HTERT RPE-1 (cell line): ENCODE measurements around the gene TMEM132D.

ENCODE experiments used
- in situ Hi-C: fragments of 300-500 bp; cut with MboI; formaldehyde crosslinking; loops from 4 replicates; pipeline ENCODE4 v1.14.3; 2020; ENCODE audit warnings: low sequenced_read_pairs

TMEM132D gene

GRCh38 chr12:129379076-129379804 is 524.6 kb downstream of the TMEM132D start:
- in situ Hi-C loops, result no loop called here

DNA sequence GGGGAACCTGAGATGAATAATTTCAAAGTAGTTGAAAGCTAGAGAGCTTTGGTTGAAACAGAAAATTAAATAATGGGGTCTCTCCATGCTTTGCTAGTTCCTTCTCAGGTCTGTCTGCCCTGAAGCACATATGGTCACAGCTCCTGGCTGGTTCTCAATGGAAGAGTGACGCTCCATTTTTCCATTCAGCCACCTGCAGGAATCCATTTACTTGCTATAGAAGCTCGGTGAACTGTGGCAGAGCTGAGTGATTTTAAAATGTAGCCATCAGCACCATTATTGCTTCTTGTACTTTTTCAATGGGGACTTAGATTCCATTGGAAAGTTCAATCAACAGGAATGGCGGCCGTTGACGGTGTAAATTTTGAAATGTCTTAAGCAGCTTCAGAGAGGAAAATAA is 525.3 kb downstream of the TMEM132D start:
- in situ Hi-C loops, result no loop called here

DNA sequence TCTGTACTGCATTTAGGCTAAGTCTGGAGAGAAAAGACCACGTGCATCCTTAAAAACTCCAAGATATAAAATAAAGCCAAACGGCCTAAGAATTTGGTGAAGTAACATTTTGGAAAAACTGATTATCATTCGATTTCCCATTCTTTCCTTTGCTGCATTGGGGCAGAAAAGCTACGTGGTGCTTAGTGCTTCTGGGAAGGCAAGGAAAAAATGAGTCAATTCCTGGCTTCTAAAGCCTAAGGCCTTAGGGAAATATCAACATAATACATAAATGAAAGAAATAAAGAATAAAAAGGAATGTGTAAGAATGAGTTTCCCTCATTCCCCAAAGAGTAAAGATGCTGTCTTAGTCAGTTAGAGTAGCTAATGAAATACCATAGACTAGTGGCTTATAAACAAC is 530.1 kb downstream of the TMEM132D start:
- in situ Hi-C loops, result no loop called here

DNA sequence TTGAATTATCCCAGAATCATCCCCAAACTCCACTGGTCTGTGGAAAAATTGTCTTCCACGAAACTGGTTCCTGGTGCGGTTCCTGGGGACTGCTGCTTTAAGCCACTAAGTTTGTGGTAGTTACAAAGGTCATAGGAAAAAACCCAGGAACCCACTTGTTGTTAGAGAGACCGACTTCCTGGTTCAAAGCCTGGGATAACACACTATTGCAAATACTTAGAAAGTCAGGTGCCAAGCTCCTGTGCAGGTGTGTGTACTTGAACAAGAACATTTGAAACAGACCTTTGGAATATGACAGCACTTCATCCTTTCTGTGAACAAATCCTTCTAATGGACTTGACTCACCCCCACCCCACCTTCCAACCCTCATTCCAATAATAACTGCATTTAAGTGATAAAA is 530.9 kb downstream of the TMEM132D start:
- in situ Hi-C loops, result no loop called here

GRCh38 chr12:129372348-129372747 is 531.5 kb downstream of the TMEM132D start:
- in situ Hi-C loops, result no loop called here

DNA sequence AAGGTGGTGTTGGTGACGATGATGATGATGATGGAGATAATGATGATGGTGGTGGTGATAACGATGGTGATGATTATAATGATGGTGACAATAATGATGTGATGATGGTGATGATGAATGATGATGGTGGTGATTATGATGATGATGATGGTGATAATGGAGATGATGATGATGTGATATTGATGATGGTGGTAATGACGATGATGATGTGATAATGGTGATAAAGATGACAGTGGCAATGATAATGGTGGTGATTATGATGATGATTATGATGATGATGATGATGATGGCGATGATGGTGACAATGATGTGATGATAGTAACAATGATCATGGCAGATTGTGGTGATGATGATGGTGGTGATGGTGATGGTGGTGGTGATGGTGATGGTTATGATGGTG is 532.6 kb downstream of the TMEM132D start:
- in situ Hi-C loops, result no loop called here

DNA sequence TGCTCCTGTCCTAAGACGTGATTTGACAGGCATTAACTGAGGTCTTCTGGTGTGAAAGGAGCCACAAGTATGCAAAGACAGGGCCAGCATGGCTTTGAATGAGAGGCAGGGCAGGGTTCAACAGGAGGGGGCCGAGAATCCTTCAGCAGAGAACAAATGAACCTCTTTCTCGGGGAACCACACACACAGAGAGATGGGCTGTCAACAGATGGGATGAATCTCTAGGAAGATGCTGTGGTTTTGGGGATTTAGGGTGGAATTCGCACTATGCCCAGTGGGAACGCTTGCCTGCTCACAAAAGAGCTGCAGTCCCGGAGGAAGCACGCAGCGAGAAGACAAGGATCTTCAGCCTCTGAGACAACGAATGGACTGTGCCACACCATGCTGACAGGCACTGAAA is 537.2 kb downstream of the TMEM132D start:
- in situ Hi-C loops, result no loop called here

- in situ Hi-C loops, result no loop called here
Observed at GRCh38 chr12:129363041-129363440, 540.8 kb downstream of the TMEM132D start.

DNA sequence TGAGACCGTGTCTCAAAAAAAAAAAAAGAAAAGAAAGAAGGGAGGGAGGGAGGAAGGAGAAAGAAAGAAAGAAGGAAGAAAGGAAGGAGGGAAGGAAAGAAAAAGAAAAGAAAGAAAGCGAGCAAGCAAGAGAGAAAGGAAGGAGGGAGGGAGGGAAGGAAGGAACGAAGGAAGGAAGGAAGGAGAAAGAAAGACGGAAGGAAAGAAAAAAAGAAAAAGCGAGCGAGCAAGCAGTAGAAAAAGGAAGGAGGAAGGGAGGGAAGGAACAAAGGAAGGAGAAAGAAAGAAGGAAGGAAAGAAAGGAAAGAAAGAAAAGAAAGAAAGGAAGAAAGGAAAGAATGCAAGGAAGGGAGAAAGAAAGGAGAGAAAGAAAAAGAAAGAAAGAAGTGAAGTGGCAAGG is 546.6 kb downstream of the TMEM132D start:
- in situ Hi-C loops, result no loop called here

DNA sequence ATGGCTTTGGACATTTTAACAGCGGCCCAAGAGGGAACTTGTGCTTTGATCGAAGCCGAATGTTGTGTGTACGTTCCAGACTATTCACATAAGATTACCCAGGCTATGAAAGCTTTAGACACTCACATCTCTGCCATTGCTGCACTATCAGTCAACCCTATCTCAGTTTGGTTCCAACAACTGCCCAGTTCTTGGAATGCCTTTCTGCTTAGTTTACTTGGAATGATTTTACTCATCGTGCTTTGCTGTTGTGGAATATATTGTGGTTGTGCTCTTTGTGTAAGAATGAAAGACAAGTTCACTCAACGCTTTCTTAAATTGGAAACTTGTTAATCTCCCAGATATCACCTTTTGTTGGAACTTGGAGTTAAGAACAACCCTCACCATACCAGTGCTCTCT is 552.3 kb downstream of the TMEM132D start:
- in situ Hi-C loops, result no loop called here

- in situ Hi-C loops, result no loop called here
Observed at GRCh38 chr12:129339336-129339735, 564.5 kb downstream of the TMEM132D start.

GRCh38 chr12:129337413-129337812 is 566.4 kb downstream of the TMEM132D start:
- in situ Hi-C loops, result no loop called here

DNA sequence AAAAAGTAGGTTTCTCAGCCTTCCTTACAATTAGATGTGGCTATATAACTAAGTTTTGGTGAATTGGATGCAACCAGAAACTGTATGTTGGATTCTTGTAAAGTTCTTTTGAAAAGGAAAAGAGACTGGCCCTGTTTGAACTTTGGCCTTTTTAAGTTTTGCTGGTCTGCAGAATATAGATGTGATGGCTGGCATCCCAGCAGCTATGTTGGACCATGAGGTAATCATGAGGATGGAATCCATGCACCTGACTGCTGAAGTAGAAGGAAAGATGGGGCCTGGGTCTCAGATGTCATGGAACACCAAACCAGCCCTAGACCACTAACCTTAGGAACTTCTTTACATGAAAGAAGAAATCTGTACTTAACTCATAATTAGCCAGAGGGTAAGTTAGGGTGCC is 568.1 kb downstream of the TMEM132D start:
- in situ Hi-C loops, result no loop called here

DNA sequence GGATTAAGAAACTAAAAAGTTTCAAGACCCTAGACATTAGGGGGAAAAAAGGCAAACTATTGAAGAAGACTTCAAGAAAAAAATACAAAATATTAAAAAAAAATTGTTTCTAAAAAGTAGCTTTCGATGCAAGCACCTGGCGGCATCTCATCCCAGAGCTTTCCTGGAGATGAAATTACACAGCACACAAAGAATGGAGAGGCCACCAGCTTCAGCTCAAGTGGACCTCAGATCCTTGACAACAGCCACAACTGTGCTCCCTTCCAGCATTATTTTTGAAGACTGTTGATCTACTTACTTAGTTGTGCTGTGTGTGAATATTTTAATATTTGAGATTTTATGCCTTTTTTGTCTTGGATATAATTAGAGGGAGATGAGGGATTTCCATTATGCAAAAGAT is 571.5 kb downstream of the TMEM132D start:
- in situ Hi-C loops, result no loop called here

- in situ Hi-C loops, result no loop called here
Observed at GRCh38 chr12:129331356-129332085, 572.3 kb downstream of the TMEM132D start.

DNA sequence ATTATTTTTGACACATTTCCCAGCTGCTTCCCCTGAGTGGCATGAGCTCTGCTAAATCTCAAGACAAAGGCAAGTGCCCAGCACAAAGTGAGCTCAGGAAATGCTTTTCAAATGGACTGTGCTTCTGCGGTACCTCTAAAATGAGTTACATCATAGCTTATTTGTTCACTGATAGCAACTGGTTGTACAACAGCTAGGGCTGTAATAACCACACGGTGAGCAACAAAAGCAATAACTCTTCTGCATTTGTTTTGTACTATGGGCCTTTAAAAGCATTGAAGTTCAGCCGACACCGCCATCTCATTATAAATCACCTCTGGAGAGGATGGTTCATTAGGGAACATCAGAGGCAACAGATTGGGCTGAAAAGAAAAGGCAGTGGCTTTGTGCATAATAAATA is 575.6 kb downstream of the TMEM132D start:
- in situ Hi-C loops, result no loop called here

GRCh38 chr12:129325566-129325965 is 578.3 kb downstream of the TMEM132D start:
- in situ Hi-C loops, result no loop called here

GRCh38 chr12:129312048-129312447 is 591.8 kb downstream of the TMEM132D start:
- in situ Hi-C loops, result no loop called here

- in situ Hi-C loops, result no loop called here
Observed at GRCh38 chr12:129310346-129310745, 593.5 kb downstream of the TMEM132D start.

GRCh38 chr12:129305851-129306250 is 598.0 kb downstream of the TMEM132D start:
- in situ Hi-C loops, result no loop called here

DNA sequence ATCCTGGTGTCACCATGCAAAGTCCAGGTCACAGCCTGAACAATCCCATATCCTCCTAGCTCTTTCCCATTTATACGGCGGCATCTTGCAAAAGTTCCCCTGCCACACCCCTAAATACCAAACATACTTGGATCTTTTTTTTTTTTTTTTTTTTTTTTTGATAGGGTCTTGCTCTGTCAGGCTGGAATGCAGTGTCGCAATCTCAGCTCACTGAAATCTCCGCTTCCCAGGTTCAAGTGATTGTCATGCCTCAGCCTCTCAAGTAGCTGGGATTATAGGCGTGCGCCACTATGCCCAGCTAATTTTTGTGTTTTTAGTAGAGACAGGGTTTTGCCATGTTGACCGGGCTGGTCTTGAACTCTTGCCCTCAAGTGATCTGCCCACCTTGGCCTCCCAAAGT is 599.3 kb downstream of the TMEM132D start:
- in situ Hi-C loops, result no loop called here

DNA sequence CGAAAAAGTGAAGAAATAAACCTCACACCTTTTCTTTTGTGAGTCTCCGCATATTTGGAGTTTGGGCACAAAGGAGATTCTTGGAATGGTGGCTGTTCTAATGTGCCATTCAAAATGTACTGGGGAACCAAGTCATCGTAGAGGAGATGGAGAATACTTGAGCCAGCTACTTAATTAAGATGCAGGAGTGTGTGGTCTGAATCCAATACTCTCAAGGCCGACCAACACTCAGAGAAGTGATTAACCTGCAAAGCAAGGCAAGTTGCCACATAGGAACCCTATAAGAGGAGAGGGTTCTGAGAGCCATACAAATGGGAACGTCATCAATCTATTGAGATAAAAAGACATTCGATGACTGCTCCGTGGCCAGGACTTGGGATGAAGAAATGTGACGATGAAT is 603.8 kb downstream of the TMEM132D start:
- in situ Hi-C loops, result no loop called here

- in situ Hi-C loops, result no loop called here
Observed at GRCh38 chr12:129298921-129299320, 604.9 kb downstream of the TMEM132D start.
